ENCODE data around the gene SMG9.

Gene SMG9

GRCh38 chr19:43789029-43789428 is 34.3 kb upstream of the SMG9 start:
- no peaks in the 10 kb centered on the region for H3K9me3 ChIP-seq (ENCODE audit: control insufficient read depth, insufficient read depth, low read length)
- no peak overlapping the region for H3K27ac ChIP-seq (ENCODE audit: low read depth, low read length)
- no peaks in the 10 kb centered on the region for H3K4me1 ChIP-seq (ENCODE audit: control insufficient read depth, insufficient read depth, low read length)
- H3K27me3 ChIP-seq (ENCODE audit: control insufficient read depth, insufficient read depth, low read length): no peaks in the 10 kb centered on the region; the same call in 1 of the 2 replicates
- no peaks in the 10 kb centered on the region for H3K36me3 ChIP-seq (ENCODE audit: control insufficient read depth, insufficient read depth, low read length)
- no peak overlapping the region for H3K9ac ChIP-seq (ENCODE audit: low read depth, low read length)
- H3K4me3 ChIP-seq (ENCODE audit: low read depth, low read length): no peak overlapping the region

DNA sequence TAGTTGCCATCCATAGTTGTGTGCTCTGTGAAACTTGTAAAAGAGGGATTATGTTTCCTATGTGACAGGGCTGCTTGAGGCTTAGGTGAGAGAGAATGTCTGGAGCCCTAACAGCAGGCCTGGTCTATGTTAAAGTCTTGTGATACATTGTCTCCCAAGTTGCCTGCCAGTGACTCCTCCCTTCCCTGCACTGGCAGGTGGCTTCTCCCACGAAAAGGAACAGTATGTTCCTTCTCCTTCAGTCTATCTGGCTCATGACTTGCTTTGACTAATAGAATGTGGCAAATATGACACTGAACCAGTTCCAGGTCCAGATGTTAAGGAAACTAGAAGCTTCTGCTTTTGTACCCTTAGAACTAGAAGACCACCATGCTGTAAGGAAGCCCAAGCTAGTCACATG is 31.9 kb upstream of the SMG9 start:
- no peak overlapping the region for H3K27ac ChIP-seq (ENCODE audit: low read depth, low read length)
- H3K9me3 ChIP-seq (ENCODE audit: control insufficient read depth, insufficient read depth, low read length): no peaks in the 10 kb centered on the region
- H3K4me1 ChIP-seq (ENCODE audit: control insufficient read depth, insufficient read depth, low read length): no peaks in the 10 kb centered on the region
- H3K4me3 ChIP-seq (ENCODE audit: low read depth, low read length): no peak overlapping the region
- no peak overlapping the region for H3K9ac ChIP-seq (ENCODE audit: low read depth, low read length)
- H3K36me3 ChIP-seq (ENCODE audit: control insufficient read depth, insufficient read depth, low read length): no peaks in the 10 kb centered on the region
- no peaks in the 10 kb centered on the region for H3K27me3 ChIP-seq (ENCODE audit: control insufficient read depth, insufficient read depth, low read length)

GRCh38 chr19:43784981-43785808 is 30.4 kb upstream of the SMG9 start:
- Histone ChIP-seq H3K27ac (ENCODE audit: low read depth, low read length) (no peak overlapping the region), H3K9ac (ENCODE audit: low read depth, low read length) (no peak overlapping the region), H3K4me3 (ENCODE audit: low read depth, low read length) (no peak overlapping the region), H3K4me1 (ENCODE audit: control insufficient read depth, insufficient read depth, low read length) (no peaks in the 10 kb centered on the region), H3K9me3 (ENCODE audit: control insufficient read depth, insufficient read depth, low read length) (no peaks in the 10 kb centered on the region), H3K36me3 (ENCODE audit: control insufficient read depth, insufficient read depth, low read length) (no peaks in the 10 kb centered on the region), H3K27me3 (ENCODE audit: control insufficient read depth, insufficient read depth, low read length) (no peaks in the 10 kb centered on the region)

GRCh38 chr19:43784241-43784980 is 29.6 kb upstream of the SMG9 start:
- Histone ChIP-seq H3K4me3 (ENCODE audit: low read depth, low read length) (no peak overlapping the region), H3K4me1 (ENCODE audit: control insufficient read depth, insufficient read depth, low read length) (peaks cover 6% of the 10 kb centered on the region), H3K36me3 (ENCODE audit: control insufficient read depth, insufficient read depth, low read length) (no peaks in the 10 kb centered on the region), H3K27me3 (ENCODE audit: control insufficient read depth, insufficient read depth, low read length) (no peaks in the 10 kb centered on the region), H3K9ac (ENCODE audit: low read depth, low read length) (no peak overlapping the region), H3K27ac (ENCODE audit: low read depth, low read length) (no peak overlapping the region), H3K9me3 (ENCODE audit: control insufficient read depth, insufficient read depth, low read length) (no peaks in the 10 kb centered on the region)

DNA sequence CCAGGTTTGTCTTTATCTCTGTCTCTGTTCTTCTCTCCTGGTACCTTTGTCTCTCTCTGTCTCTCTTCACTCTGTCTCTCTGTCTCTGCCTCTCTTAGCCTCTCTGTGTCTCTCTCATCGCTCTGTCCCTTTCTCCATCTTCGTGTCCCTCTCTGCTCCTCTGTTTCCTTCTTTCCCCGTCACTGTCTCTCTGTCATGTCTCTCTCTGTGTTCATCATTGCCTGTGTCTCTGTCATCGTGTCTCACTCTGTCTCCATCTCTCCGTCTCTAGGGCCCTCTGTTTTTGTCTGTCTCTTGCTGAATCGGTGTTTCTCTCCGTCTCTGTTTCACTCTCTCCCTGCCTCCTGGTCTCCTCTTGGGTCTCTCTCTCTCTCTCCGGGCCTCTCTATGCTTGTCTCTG is 28.9 kb upstream of the SMG9 start:
- H3K9me3 ChIP-seq (ENCODE audit: control insufficient read depth, insufficient read depth, low read length): no peaks in the 10 kb centered on the region
- H3K4me1 ChIP-seq (ENCODE audit: control insufficient read depth, insufficient read depth, low read length): peaks cover 9% of the 10 kb centered on the region
- H3K27ac ChIP-seq (ENCODE audit: low read depth, low read length): no peak overlapping the region
- no peaks in the 10 kb centered on the region for H3K27me3 ChIP-seq (ENCODE audit: control insufficient read depth, insufficient read depth, low read length)
- H3K9ac ChIP-seq (ENCODE audit: low read depth, low read length): no peak overlapping the region
- no peak overlapping the region for H3K4me3 ChIP-seq (ENCODE audit: low read depth, low read length)
- no peaks in the 10 kb centered on the region for H3K36me3 ChIP-seq (ENCODE audit: control insufficient read depth, insufficient read depth, low read length)

DNA sequence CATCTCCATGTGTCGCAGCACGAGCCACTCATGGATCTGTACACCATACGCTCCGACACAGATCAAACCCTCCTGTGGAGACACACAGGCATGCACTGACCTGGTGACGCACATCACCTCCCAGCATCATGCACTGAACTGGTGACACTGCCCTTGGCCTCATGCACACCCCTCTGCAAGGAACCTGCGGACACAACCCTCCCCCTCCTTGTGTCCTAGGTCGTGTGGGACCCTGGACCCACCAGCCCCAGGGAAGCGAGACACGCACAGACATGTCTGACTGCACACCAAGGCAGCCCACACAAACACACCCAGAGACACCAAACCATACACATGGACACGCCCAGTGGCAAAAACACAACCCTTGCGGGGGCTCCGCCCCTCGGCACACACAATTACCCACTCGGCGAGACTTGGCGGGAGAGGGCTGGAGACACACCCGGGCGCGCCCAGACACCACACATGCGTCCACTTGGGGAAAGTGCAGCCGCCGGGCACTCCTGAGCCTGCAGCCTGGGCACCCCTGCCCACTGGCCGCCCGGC is 28.0 kb upstream of the SMG9 start:
- no peaks in the 10 kb centered on the region for H3K36me3 ChIP-seq (ENCODE audit: control insufficient read depth, insufficient read depth, low read length)
- H3K27ac ChIP-seq (ENCODE audit: low read depth, low read length): no peak overlapping the region
- H3K4me3 ChIP-seq (ENCODE audit: low read depth, low read length): no peak overlapping the region
- H3K9ac ChIP-seq (ENCODE audit: low read depth, low read length): no peak overlapping the region
- H3K9me3 ChIP-seq (ENCODE audit: control insufficient read depth, insufficient read depth, low read length): no peaks in the 10 kb centered on the region
- peaks cover 12% of the 10 kb centered on the region for H3K4me1 ChIP-seq (ENCODE audit: control insufficient read depth, insufficient read depth, low read length)
- H3K27me3 ChIP-seq (ENCODE audit: control insufficient read depth, insufficient read depth, low read length): no peaks in the 10 kb centered on the region

GRCh38 chr19:43782311-43782660 is 27.5 kb upstream of the SMG9 start:
- Histone ChIP-seq H3K9ac (ENCODE audit: low read depth, low read length) (no peak overlapping the region), H3K9me3 (ENCODE audit: control insufficient read depth, insufficient read depth, low read length) (no peaks in the 10 kb centered on the region), H3K4me1 (ENCODE audit: control insufficient read depth, insufficient read depth, low read length) (peaks cover 17% of the 10 kb centered on the region), H3K27me3 (ENCODE audit: control insufficient read depth, insufficient read depth, low read length) (no peaks in the 10 kb centered on the region), H3K27ac (ENCODE audit: low read depth, low read length) (no peak overlapping the region), H3K36me3 (ENCODE audit: control insufficient read depth, insufficient read depth, low read length) (no peaks in the 10 kb centered on the region), H3K4me3 (ENCODE audit: low read depth, low read length) (no peak overlapping the region)

DNA sequence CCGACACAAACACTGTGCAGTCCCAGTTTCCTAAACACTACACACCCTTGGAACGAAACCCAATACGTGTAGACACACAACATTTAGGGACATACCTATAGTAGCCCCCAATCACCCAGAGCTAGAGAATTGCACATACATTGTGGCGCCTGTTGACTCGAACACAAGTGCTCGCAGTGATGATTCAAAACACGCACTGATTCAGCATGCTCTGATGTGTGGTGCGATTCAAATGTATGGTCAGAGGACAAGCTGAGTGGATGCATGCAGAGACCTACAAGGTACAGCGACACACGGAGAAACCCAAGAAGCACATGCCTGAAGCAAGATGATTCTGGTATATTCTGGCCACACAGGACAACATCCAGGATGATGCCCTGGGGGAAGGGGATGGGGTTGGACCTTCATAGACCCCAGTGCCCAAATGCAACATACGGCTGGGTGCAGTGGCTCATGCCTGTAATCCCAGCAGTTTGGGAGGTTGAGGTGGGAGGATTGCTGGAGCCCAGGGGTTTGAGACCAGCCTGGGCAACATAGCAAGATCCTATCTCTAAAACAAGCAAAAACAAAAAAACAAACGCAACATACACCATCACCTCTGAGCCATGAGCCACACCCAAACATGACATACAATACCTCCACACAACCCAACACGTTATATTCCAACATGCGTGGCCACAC is 27.0 kb upstream of the SMG9 start:
- no peaks in the 10 kb centered on the region for H3K9me3 ChIP-seq (ENCODE audit: control insufficient read depth, insufficient read depth, low read length)
- no peak overlapping the region for H3K9ac ChIP-seq (ENCODE audit: low read depth, low read length)

GRCh38 chr19:43780706-43781525 is 26.2 kb upstream of the SMG9 start, which contains the start of gene KCNN4:
Gene KCNN4 (minus strand): TSS chr19:43780973. CDS start chr19:43780861, 112 bp downstream.
- no peaks in the 10 kb centered on the region for H3K9me3 ChIP-seq (ENCODE audit: control insufficient read depth, insufficient read depth, low read length)
- no peak within 1 kb of the TSS for H3K4me3 ChIP-seq (ENCODE audit: low read depth, low read length)
- H3K27me3 ChIP-seq (ENCODE audit: control insufficient read depth, insufficient read depth, low read length): no peaks in the 10 kb centered on the region
- H3K36me3 ChIP-seq (ENCODE audit: control insufficient read depth, insufficient read depth, low read length): no peaks in the 10 kb centered on the region
- H3K4me1 ChIP-seq (ENCODE audit: control insufficient read depth, insufficient read depth, low read length): peaks cover 21% of the 10 kb centered on the region
- H3K27ac ChIP-seq (ENCODE audit: low read depth, low read length): no peak within 1 kb of the TSS
- no peak within 1 kb of the TSS for H3K9ac ChIP-seq (ENCODE audit: low read depth, low read length)

More for the DNA sequence above, 27.0 kb upstream of the SMG9 start:
- Histone ChIP-seq H3K4me1 (ENCODE audit: control insufficient read depth, insufficient read depth, low read length) (peaks cover 21% of the 10 kb centered on the region), H3K27me3 (ENCODE audit: control insufficient read depth, insufficient read depth, low read length) (no peaks in the 10 kb centered on the region), H3K27ac (ENCODE audit: low read depth, low read length) (no peak overlapping the region), H3K4me3 (ENCODE audit: low read depth, low read length) (no peak overlapping the region), H3K36me3 (ENCODE audit: control insufficient read depth, insufficient read depth, low read length) (no peaks in the 10 kb centered on the region)

DNA sequence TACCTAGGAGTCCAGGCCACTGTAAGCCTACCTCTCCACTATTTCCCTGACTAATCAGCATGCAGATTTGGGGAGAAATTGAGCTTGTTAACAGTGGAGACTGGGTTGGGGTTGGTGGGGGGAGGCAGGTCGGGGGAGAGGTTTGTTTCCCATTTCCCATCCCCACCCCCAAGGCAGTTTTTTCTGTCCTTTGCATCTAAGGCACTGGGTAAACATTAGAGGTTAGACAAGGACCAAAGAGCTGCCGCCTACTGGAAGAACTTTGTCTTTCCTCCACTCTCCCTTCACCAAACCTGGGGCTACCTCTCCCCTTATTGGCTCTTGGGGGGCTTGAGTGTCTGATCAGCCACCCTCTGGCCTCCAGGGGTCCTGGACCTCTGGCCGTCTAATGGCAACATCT is 25.1 kb upstream of the SMG9 start:
- H3K9ac ChIP-seq (ENCODE audit: low read depth, low read length): no peak overlapping the region
- H3K27ac ChIP-seq (ENCODE audit: low read depth, low read length): no peak overlapping the region
- H3K27me3 ChIP-seq (ENCODE audit: control insufficient read depth, insufficient read depth, low read length): peaks cover 9% of the 10 kb centered on the region
- H3K4me3 ChIP-seq (ENCODE audit: low read depth, low read length): no peak overlapping the region
- H3K9me3 ChIP-seq (ENCODE audit: control insufficient read depth, insufficient read depth, low read length): no peaks in the 10 kb centered on the region
- H3K36me3 ChIP-seq (ENCODE audit: control insufficient read depth, insufficient read depth, low read length): no peaks in the 10 kb centered on the region
- peaks cover 21% of the 10 kb centered on the region for H3K4me1 ChIP-seq (ENCODE audit: control insufficient read depth, insufficient read depth, low read length)

Measured in HUES48 (cell line).